Naive thymus-derived CD4-positive, alpha-beta T cell (primary cell): ENCODE data around the gene ITGBL1. TPM values are rescaled to one million over a fixed set of nuclear protein-coding genes. Genes with fewer than 3 reads are reported as not detected.

Experiments
- ATAC-seq: fragments of 150-1000 bp; cut with Tn5 transposase; 2 replicates; pipeline ENCODE4 v1.10.0; 2021; ENCODE audit warnings: mild to moderate bottlenecking, moderate library complexity
- CTCF ChIA-PET: fragments of 350-600 bp; sonication (Branson Sonifier 250); formaldehyde crosslinking; loops from one replicate; lab custom pipeline; 2021; ENCODE audit warnings: antibody characterized with exemption; lab: Charles Lee
- POLR2A ChIA-PET: fragments of 350-600 bp; sonication (Branson Sonifier 250); formaldehyde crosslinking; loops from one replicate; lab custom pipeline; 2021; ENCODE audit warnings: antibody characterized with exemption, inconsistent platforms; lab: Charles Lee
- DNase-seq, 9 donors: peaks; one replicate each; pipeline versions ENCODE4 v3.0.0 to v3.0.0-alpha.2; 2020 to 2022; ENCODE audit warnings: mixed read lengths in 1 of 9
- H3K27ac ChIP-seq: one replicate; pipeline ENCODE4 v1.7.0; 2013; ENCODE audit warnings: mild to moderate bottlenecking, low read depth, low read length, moderate library complexity
- H3K27me3 ChIP-seq, 2 donors: one replicate each; pipeline ENCODE4 v1.7.0; 2013; ENCODE audit warnings: low read length in 2 of 2, mild to moderate bottlenecking in 2 of 2, moderate library complexity in 2 of 2; ENCODE audit not compliant: control insufficient read depth in 2 of 2, insufficient read depth in 2 of 2
- H3K36me3 ChIP-seq, 3 experiments: 1 replicate in 2 of 3; 2 replicates in 1 of 3; pipeline ENCODE4 v1.7.0; 2013; ENCODE audit warnings: low read length in 3 of 3, mild to moderate bottlenecking in 3 of 3, moderate library complexity in 1 of 3; ENCODE audit not compliant: insufficient read depth in 3 of 3, control insufficient read depth in 2 of 3
- H3K4me1 ChIP-seq, 2 donors: one replicate each; pipeline ENCODE4 v1.7.0; 2013; ENCODE audit warnings: low read length in 2 of 2, mild to moderate bottlenecking in 2 of 2, moderate library complexity in 1 of 2; ENCODE audit not compliant: control insufficient read depth in 2 of 2, insufficient read depth in 2 of 2
- H3K4me3 ChIP-seq: 2 replicates; pipeline ENCODE4 v1.7.0; 2013; ENCODE audit warnings: mild to moderate bottlenecking, low read length
- H3K9me3 ChIP-seq, 3 experiments: 1 replicate in 2 of 3; 2 replicates in 1 of 3; pipeline ENCODE4 v1.7.0; 2013; ENCODE audit warnings: low read length in 3 of 3; ENCODE audit not compliant: control insufficient read depth in 2 of 3
- H3K27ac Mint-ChIP-seq, 9 donors: one replicate each; pipeline ENCODE4 v1.8.0; 2020 to 2022; ENCODE audit warnings: mixed read lengths in 9 of 9, mild to moderate bottlenecking in 8 of 9, moderate library complexity in 5 of 9, inconsistent platforms in 2 of 9
- H3K27me3 Mint-ChIP-seq, 5 donors: one replicate each; pipeline ENCODE4 v1.8.0; 2021 to 2022; ENCODE audit warnings: mixed read lengths in 5 of 5, mild to moderate bottlenecking in 1 of 5
- H3K36me3 Mint-ChIP-seq, 5 donors: one replicate each; pipeline ENCODE4 v1.8.0; 2020 to 2022; ENCODE audit warnings: mixed read lengths in 5 of 5, mild to moderate bottlenecking in 3 of 5, inconsistent platforms in 1 of 5
- H3K4me1 Mint-ChIP-seq, 7 donors: one replicate each; pipeline ENCODE4 v1.8.0; 2020 to 2022; ENCODE audit warnings: mixed read lengths in 7 of 7, mild to moderate bottlenecking in 3 of 7, inconsistent platforms in 1 of 7
- H3K4me3 Mint-ChIP-seq, 10 donors: one replicate each; pipeline ENCODE4 v1.8.0; 2020 to 2022; ENCODE audit warnings: mild to moderate bottlenecking in 10 of 10, mixed read lengths in 10 of 10, moderate library complexity in 6 of 10, inconsistent platforms in 2 of 10
- H3K9me3 Mint-ChIP-seq, 11 donors: one replicate each; pipeline ENCODE4 v1.8.0; 2020 to 2022; ENCODE audit warnings: mixed read lengths in 11 of 11, mild to moderate bottlenecking in 4 of 11, inconsistent platforms in 1 of 11, moderate library complexity in 1 of 11
- intact Hi-C, 2 donors: fragments of 100-400 bp; cut with micrococcal nuclease; formaldehyde crosslinking; loops; one replicate each; pipeline ENCODE4 v1.15.1; 2023
- polyA plus RNA-seq, 2 donors: library from polyadenylated mRNA; unstranded; fragments of 300-500 nt; fragmentation: Illumina TruSeq; gene quantifications; one replicate each; pipeline ENCODE4 v1.2.3, GENCODE V29; 2021
- total RNA-seq, 6 experiments: library from RNA in 5 of 6; stranded (reverse) in 5 of 6; gene quantifications; 1 replicate in 5 of 6; 2 replicates in 1 of 6; pipeline ENCODE4 v1.2.3 and lab custom pipeline; 2021 to 2026

ITGBL1 gene
- total and polyA plus RNA-seq, 7 experiments from 2014 or later = not detected

DNA sequence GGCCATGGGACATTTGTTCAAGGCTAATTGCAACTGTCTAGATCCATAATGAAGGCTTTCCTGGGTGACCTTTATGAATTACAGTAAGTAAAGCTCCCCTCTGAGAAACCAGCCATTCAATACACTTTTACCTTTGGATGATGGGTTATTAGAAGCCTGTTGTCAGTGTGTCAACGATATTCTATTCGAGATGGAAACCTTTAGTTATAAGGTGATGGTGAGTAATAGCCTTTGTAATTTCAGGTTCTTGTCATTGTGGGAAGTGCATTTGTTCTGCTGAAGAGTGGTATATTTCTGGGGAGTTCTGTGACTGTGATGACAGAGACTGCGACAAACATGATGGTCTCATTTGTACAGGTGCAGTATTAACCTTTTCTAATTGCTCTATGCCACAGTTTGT is 261.7 kb downstream of the ITGBL1 start:
- no peaks in the 10 kb centered on the region for H3K4me1 ChIP-seq
- peaks cover 0 to 23% (median 0%) of the 10 kb centered on the region in 5 donors for H3K27me3 Mint-ChIP-seq
- no peak overlapping the region for H3K4me3 ChIP-seq
- no peak for ATAC-seq
- no peaks in the 10 kb centered on the region for H3K36me3 ChIP-seq
- intact Hi-C loops = no loop called here
- H3K36me3 Mint-ChIP-seq = no peaks in the 10 kb centered on the region
- no peak overlapping the region for H3K27ac Mint-ChIP-seq
- DNase-seq = no peak
- no peak overlapping the region for H3K4me3 Mint-ChIP-seq
- ChIA-PET CTCF (no interaction called here), POLR2A (no interaction called here)
- H3K4me1 Mint-ChIP-seq = no peaks in the 10 kb centered on the region
- H3K9me3 Mint-ChIP-seq = peaks cover 0 to 2% (median 0%) of the 10 kb centered on the region in 11 donors
- no peak overlapping the region for H3K27ac ChIP-seq
- no peaks in the 10 kb centered on the region for H3K27me3 ChIP-seq
- H3K9me3 ChIP-seq = no peaks in the 10 kb centered on the region

DNA sequence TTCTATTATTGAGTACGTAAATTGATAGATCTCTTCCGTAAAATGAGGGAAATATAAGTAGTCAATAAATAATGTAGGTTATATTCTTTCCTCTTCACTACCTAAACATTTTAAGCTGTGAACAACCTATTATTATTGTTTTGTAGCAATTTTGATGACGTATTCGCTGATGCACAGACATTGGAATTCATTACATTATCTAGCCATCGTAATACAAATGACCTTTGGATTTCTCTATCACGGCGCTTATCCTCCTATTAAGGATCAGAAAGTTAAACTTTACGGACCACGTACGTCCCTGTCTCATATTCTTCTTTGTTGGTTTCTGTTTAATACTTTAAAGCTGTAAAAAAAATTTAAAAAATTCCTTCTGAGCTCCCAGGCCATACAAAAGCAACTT is 264.9 kb downstream of the ITGBL1 start:
- H3K4me3 Mint-ChIP-seq = no peak overlapping the region
- ATAC-seq = no peak
- POLR2A ChIA-PET = no interaction called here
- no peaks in the 10 kb centered on the region for H3K4me1 Mint-ChIP-seq
- no peak overlapping the region for H3K27ac ChIP-seq
- peaks cover 0 to 2% (median 0%) of the 10 kb centered on the region in 11 donors for H3K9me3 Mint-ChIP-seq
- no peaks in the 10 kb centered on the region for H3K36me3 Mint-ChIP-seq
- intact Hi-C loops = no loop called here
- no peak overlapping the region for H3K27ac Mint-ChIP-seq
- H3K27me3 ChIP-seq = no peaks in the 10 kb centered on the region
- DNase-seq = no peak
- no peaks in the 10 kb centered on the region for H3K9me3 ChIP-seq
- peaks cover 0 to 17% (median 3%) of the 10 kb centered on the region in 5 donors for H3K27me3 Mint-ChIP-seq
- no peaks in the 10 kb centered on the region for H3K36me3 ChIP-seq
- H3K4me1 ChIP-seq = no peaks in the 10 kb centered on the region
- no peak overlapping the region for H3K4me3 ChIP-seq
- CTCF ChIA-PET = no interaction called here

DNA sequence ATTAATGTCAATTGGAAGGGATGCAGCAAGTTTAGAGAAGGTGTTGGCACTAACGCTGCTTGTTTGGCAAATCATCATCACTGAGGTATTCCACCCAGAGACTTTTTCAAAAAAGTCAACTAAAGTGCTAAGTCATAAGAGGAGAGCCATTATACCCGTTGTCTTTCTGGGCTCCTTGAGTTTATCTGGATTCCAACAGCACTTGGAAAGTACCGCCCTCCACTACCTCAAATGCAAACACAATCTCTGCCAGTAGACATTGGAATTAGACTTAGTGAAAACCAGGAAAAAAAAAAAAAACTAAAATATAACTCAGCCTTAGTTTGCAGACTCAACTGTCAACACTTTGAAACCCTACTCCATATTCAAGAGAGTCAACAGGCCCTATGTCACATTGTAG is 266.0 kb downstream of the ITGBL1 start:
- no peak overlapping the region for H3K4me3 Mint-ChIP-seq
- no peak overlapping the region for H3K27ac Mint-ChIP-seq
- no peaks in the 10 kb centered on the region for H3K36me3 ChIP-seq
- peaks cover 0 to 21% (median 3%) of the 10 kb centered on the region in 5 donors for H3K27me3 Mint-ChIP-seq
- H3K27me3 ChIP-seq = no peaks in the 10 kb centered on the region
- H3K27ac ChIP-seq = no peak overlapping the region
- intact Hi-C loops = no loop called here
- DNase-seq (no peak), ATAC-seq (no peak)
- peaks cover 0 to 4% (median 0%) of the 10 kb centered on the region in 11 donors for H3K9me3 Mint-ChIP-seq
- no peak overlapping the region for H3K4me3 ChIP-seq
- H3K9me3 ChIP-seq = no peaks in the 10 kb centered on the region
- POLR2A ChIA-PET = no interaction called here
- no peaks in the 10 kb centered on the region for H3K36me3 Mint-ChIP-seq
- H3K4me1 Mint-ChIP-seq = no peaks in the 10 kb centered on the region
- CTCF ChIA-PET = no interaction called here
- H3K4me1 ChIP-seq = no peaks in the 10 kb centered on the region

DNA sequence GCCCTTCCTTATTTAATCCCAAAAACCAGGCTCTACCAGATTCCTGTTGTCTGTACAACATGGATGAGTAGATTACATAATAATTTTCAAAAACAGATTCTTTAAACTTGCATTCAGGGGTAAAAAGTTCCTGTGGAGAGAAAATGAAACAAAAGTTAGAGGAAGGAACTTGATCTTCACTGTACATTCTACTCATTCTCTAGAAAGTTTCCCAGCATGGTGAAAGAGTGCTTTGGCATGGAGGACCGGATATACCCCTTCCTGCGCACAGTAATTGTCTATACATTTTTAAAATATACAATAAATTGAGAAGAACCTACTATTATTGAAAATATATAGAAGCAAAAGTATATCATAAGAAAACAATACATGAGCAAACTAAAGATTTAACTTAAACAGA is 274.2 kb downstream of the ITGBL1 start:
- peaks cover 0 to 4% (median 0%) of the 10 kb centered on the region in 7 donors for H3K4me1 Mint-ChIP-seq
- H3K4me1 ChIP-seq = no peaks in the 10 kb centered on the region
- CTCF ChIA-PET = no interaction called here
- no peaks in the 10 kb centered on the region for H3K9me3 ChIP-seq
- no peak overlapping the region for H3K27ac ChIP-seq
- H3K4me3 ChIP-seq = no peak overlapping the region
- POLR2A ChIA-PET = no interaction called here
- peak overlapping the region in 1 of 9 donors; percentile 23 for H3K27ac Mint-ChIP-seq
- H3K4me3 Mint-ChIP-seq = no peak overlapping the region
- H3K27me3 ChIP-seq = no peaks in the 10 kb centered on the region
- DNase-seq = no peak
- no peaks in the 10 kb centered on the region for H3K36me3 Mint-ChIP-seq
- H3K36me3 ChIP-seq = no peaks in the 10 kb centered on the region
- H3K27me3 Mint-ChIP-seq = peaks cover 0 to 20% (median 0%) of the 10 kb centered on the region in 5 donors
- no peak for ATAC-seq
- H3K9me3 Mint-ChIP-seq = peaks cover 0 to 13% (median 0%) of the 10 kb centered on the region in 11 donors
- intact Hi-C loops = no loop called here

DNA sequence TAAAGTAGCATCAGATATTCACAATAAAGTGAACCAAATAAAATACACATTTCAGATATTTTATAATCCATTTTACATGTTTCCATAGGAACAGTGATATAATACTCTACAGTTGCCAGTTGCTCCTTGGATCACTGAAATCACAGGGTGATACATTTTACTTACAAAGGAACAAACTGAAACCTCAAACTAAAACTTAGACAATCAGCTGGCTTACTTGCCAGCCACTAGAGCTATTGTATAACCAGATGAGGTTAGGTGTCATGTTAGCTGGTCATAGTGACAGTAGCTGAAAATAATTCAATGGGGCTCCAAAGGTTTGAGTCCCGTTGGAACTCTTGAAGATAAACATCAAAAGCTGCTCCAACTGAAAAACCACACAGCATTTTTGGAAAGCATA is 274.6 kb downstream of the ITGBL1 start:
- Mint-ChIP-seq H3K4me1 (peaks cover 0 to 4% (median 0%) of the 10 kb centered on the region in 7 donors), H3K36me3 (no peaks in the 10 kb centered on the region), H3K4me3 (no peak overlapping the region), H3K27ac (no peak overlapping the region), H3K9me3 (peaks cover 0 to 13% (median 0%) of the 10 kb centered on the region in 11 donors), H3K27me3 (peaks cover 0 to 18% (median 0%) of the 10 kb centered on the region in 5 donors)
- intact Hi-C loops = no loop called here
- Histone ChIP-seq H3K4me3 (no peak overlapping the region), H3K27me3 (no peaks in the 10 kb centered on the region), H3K9me3 (no peaks in the 10 kb centered on the region), H3K27ac (no peak overlapping the region), H3K4me1 (no peaks in the 10 kb centered on the region), H3K36me3 (no peaks in the 10 kb centered on the region)
- CTCF ChIA-PET = no interaction called here
- no peak for ATAC-seq
- DNase-seq = no peak
- POLR2A ChIA-PET = no interaction called here

DNA sequence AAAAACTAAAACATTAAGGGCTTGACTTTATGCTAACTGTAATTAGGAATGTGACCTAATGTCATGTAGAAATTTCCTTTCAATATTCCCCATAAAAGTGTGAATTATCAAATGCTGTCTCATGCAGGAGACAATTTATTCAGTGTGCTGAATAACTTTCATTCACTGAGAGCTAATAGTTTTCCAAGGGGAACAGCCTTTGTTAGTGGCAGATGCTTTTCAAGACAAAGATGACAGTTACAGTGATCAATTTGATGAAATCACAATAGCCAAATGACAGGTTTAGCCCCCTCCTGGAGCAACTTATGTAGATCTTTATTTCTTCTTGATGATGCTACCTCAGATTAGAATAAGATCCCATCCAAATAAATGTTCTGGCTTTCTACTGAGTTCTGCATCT is 275.5 kb downstream of the ITGBL1 start:
- peaks cover 0 to 4% (median 0%) of the 10 kb centered on the region in 7 donors for H3K4me1 Mint-ChIP-seq
- ATAC-seq (no peak), DNase-seq (no peak)
- Histone ChIP-seq H3K4me3 (no peak overlapping the region), H3K36me3 (no peaks in the 10 kb centered on the region), H3K4me1 (no peaks in the 10 kb centered on the region), H3K9me3 (no peaks in the 10 kb centered on the region), H3K27ac (no peak overlapping the region), H3K27me3 (no peaks in the 10 kb centered on the region)
- peaks cover 0 to 14% (median 0%) of the 10 kb centered on the region in 5 donors for H3K27me3 Mint-ChIP-seq
- CTCF ChIA-PET = no interaction called here
- no peaks in the 10 kb centered on the region for H3K36me3 Mint-ChIP-seq
- peaks cover 0 to 10% (median 0%) of the 10 kb centered on the region in 11 donors for H3K9me3 Mint-ChIP-seq
- H3K27ac Mint-ChIP-seq = no peak overlapping the region
- no peak overlapping the region for H3K4me3 Mint-ChIP-seq
- POLR2A ChIA-PET = no interaction called here
- intact Hi-C loops = no loop called here

DNA sequence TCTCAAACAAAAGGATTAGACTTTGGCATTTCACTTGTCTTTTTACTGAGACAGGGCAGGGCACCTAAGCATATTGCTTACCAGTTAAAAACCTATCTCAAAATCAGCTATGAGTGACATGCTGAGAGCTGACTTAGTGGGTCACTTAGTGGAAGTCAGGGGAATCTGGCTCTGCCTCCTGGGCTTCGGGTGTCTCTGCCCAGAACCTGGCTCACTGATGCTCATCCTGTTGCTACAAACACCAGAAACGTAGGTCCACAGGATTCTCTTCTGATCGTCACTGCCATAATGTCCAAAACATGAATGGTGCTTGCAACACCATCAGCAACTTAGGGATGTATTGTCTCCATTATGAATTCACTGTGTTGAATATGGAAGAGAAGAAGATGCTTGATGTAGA is 276.1 kb downstream of the ITGBL1 start:
- no peak overlapping the region for H3K4me3 Mint-ChIP-seq
- Histone ChIP-seq H3K36me3 (no peaks in the 10 kb centered on the region), H3K27me3 (no peaks in the 10 kb centered on the region), H3K4me3 (no peak overlapping the region), H3K9me3 (no peaks in the 10 kb centered on the region), H3K27ac (no peak overlapping the region), H3K4me1 (no peaks in the 10 kb centered on the region)
- no peak overlapping the region for H3K27ac Mint-ChIP-seq
- DNase-seq (no peak), ATAC-seq (no peak)
- H3K4me1 Mint-ChIP-seq = peaks cover 0 to 4% (median 0%) of the 10 kb centered on the region in 7 donors
- ChIA-PET CTCF (no interaction called here), POLR2A (no interaction called here)
- no peaks in the 10 kb centered on the region for H3K36me3 Mint-ChIP-seq
- peaks cover 0 to 8% (median 0%) of the 10 kb centered on the region in 11 donors for H3K9me3 Mint-ChIP-seq
- peaks cover 0 to 10% (median 0%) of the 10 kb centered on the region in 5 donors for H3K27me3 Mint-ChIP-seq
- intact Hi-C loops = no loop called here
